ENCODE data around the gene UTP18.

- TF ChIP-seq, protein P1, sequence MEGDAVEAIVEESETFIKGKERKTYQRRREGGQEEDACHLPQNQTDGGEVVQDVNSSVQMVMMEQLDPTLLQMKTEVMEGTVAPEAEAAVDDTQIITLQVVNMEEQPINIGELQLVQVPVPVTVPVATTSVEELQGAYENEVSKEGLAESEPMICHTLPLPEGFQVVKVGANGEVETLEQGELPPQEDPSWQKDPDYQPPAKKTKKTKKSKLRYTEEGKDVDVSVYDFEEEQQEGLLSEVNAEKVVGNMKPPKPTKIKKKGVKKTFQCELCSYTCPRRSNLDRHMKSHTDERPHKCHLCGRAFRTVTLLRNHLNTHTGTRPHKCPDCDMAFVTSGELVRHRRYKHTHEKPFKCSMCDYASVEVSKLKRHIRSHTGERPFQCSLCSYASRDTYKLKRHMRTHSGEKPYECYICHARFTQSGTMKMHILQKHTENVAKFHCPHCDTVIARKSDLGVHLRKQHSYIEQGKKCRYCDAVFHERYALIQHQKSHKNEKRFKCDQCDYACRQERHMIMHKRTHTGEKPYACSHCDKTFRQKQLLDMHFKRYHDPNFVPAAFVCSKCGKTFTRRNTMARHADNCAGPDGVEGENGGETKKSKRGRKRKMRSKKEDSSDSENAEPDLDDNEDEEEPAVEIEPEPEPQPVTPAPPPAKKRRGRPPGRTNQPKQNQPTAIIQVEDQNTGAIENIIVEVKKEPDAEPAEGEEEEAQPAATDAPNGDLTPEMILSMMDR (IDR thresholded peaks at IDR 0.05 in 8 of 11, conservative IDR thresholded peaks at IDR 0.05 in 3 of 11): no peak
- TF ChIP-seq POLR2AphosphoS5 (IDR thresholded peaks at IDR 0.05) (no peak), POLR2A (IDR thresholded peaks at IDR 0.05) (no peak)
Observed at GRCh38 chr17:51228161-51228560, 32.2 kb upstream of the UTP18 start.
